ENCODE results near the gene BLOC1S3. TPM values are rescaled to one million over a fixed set of nuclear protein-coding genes. Genes with fewer than 3 reads are reported as not detected.
A peak's percentile ranks its signal among the peaks of the same experiment; 100 is the strongest.

Gene BLOC1S3
- total RNA-seq, 1 experiment from 2014 or later = 11.9 TPM

DNA sequence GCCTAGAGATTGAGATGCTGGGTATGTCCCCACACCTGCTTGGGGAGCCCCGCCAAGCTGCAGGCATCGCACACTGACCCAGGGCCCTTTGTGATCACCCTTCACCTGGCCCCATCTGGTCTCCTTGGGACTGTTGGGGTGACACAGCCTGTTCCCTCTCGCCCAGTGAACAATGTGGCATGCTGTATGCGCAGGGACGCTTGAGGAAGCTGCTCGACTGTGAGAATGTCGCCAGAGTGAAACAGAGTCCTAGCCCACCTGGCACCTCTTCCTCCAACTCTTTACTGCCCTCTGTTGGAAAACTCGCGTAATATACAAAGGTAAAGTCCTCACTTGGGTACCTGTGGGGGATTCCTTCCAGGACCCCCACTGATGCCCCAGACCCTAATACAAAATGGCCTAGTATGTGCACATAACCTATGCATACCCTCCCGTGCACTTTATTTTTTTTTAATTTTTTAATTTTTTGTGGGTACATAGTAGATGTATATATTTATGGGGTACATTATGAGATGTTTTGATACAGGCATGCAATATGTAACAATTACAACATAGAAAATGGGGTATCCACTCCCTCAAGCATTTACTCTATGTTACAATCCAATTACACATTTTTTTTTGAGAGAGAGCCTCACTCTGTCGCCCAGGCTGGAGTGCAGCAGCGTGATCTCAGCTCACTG lies 9.0 kb downstream of the BLOC1S3 start:
- CTCF ChIA-PET = interaction anchor here (0.6 kb wide), 1 partner anchor 33 kb away, joined by 4 read pairs; no protein-coding TSS in a partner anchor
- no peaks in the 10 kb centered on the region for H3K36me3 ChIP-seq (ENCODE audit: low read depth, low read length)
- H3K27me3 ChIP-seq (ENCODE audit: low read length) = no peaks in the 10 kb centered on the region
- POLR2A ChIA-PET (ENCODE audit: unreplicated experiment) = no interaction called here
- TF ChIP-seq, protein P1, sequence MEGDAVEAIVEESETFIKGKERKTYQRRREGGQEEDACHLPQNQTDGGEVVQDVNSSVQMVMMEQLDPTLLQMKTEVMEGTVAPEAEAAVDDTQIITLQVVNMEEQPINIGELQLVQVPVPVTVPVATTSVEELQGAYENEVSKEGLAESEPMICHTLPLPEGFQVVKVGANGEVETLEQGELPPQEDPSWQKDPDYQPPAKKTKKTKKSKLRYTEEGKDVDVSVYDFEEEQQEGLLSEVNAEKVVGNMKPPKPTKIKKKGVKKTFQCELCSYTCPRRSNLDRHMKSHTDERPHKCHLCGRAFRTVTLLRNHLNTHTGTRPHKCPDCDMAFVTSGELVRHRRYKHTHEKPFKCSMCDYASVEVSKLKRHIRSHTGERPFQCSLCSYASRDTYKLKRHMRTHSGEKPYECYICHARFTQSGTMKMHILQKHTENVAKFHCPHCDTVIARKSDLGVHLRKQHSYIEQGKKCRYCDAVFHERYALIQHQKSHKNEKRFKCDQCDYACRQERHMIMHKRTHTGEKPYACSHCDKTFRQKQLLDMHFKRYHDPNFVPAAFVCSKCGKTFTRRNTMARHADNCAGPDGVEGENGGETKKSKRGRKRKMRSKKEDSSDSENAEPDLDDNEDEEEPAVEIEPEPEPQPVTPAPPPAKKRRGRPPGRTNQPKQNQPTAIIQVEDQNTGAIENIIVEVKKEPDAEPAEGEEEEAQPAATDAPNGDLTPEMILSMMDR (conservative IDR thresholded peaks at IDR 0.05; ENCODE audit: low read depth, low read length) = peak; percentile 56
- no peak for TF ChIP-seq EZH2phosphoT487 (IDR thresholded peaks at IDR 0.05; ENCODE audit: borderline replicate concordance, low read length)
- DNase-seq (peak; percentile 14), ATAC-seq (no peak)
- H2AFZ ChIP-seq (ENCODE audit: low read length) = no peak overlapping the region
- no peak overlapping the region for H3K4me2 ChIP-seq (ENCODE audit: low read length)
- no peak overlapping the region for H3K27ac ChIP-seq (ENCODE audit: low read length)
- H3K9me2 ChIP-seq (replicated peaks; ENCODE audit: low read length) = no peaks in the 10 kb centered on the region
- H4K20me1 ChIP-seq (ENCODE audit: low read length) = no peaks in the 10 kb centered on the region
- no peak overlapping the region for H3K4me3 ChIP-seq (ENCODE audit: low read length)
- peaks cover 4% of the 10 kb centered on the region; the same call in 1 of the 2 replicates for H3K4me1 ChIP-seq (ENCODE audit: insufficient read depth, low read length)
- H3F3A ChIP-seq (ENCODE audit: low read length, unreplicated experiment) = no peaks in the 10 kb centered on the region
- intact Hi-C loops (cut with micrococcal nuclease) = no loop called here
- BruUV-seq (replicated peaks) = no TSS peak
- H3K9me3 ChIP-seq (ENCODE audit: low read length) = no peaks in the 10 kb centered on the region
- H3K9ac ChIP-seq (ENCODE audit: low read length) = no peak overlapping the region
- H3K79me2 ChIP-seq (ENCODE audit: low read length) = no peaks in the 10 kb centered on the region

DNA sequence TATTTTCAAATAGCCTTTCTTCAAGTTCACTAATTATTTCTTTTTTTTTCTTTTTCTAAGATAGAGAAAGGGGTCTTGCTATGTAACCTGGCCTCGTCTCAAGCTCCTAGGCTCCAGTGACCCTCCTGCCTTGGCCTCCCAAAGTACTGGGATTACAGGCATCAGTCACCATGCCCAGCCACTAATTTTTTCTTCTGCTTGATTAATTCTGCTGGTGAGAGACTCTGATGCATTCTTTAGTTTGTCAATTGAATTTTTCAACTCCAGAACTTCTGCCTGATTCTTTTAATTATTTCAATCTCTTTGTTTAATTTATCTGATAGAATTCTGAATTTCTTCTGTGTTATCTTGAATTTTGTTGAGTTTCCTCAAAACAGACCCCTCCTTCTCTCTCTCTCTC lies 11.4 kb downstream of the BLOC1S3 start:
- Histone ChIP-seq H3K4me3 (ENCODE audit: low read length) (no peak overlapping the region), H3K4me2 (ENCODE audit: low read length) (no peak overlapping the region), H3F3A (ENCODE audit: low read length, unreplicated experiment) (no peaks in the 10 kb centered on the region), H3K9me3 (ENCODE audit: low read length) (no peaks in the 10 kb centered on the region), H3K4me1 (ENCODE audit: insufficient read depth, low read length) (peaks cover 4% of the 10 kb centered on the region; the same call in 1 of the 2 replicates), H2AFZ (ENCODE audit: low read length) (no peak overlapping the region), H3K27me3 (ENCODE audit: low read length) (no peaks in the 10 kb centered on the region), H3K27ac (ENCODE audit: low read length) (no peak overlapping the region), H3K79me2 (ENCODE audit: low read length) (no peaks in the 10 kb centered on the region), H3K9ac (ENCODE audit: low read length) (no peak overlapping the region), H3K36me3 (ENCODE audit: low read depth, low read length) (no peaks in the 10 kb centered on the region), H4K20me1 (ENCODE audit: low read length) (no peaks in the 10 kb centered on the region), H3K9me2 (replicated peaks; ENCODE audit: low read length) (no peaks in the 10 kb centered on the region)
- no peak for ATAC-seq
- POLR2A ChIA-PET (ENCODE audit: unreplicated experiment) = no interaction called here
- intact Hi-C loops (cut with micrococcal nuclease) = no loop called here
- CTCF ChIA-PET = no interaction called here
- no TSS peak for BruUV-seq (replicated peaks)
- TF ChIP-seq EZH2 (IDR thresholded peaks at IDR 0.05; ENCODE audit: low read length, unreplicated experiment) = no peak
- TF ChIP-seq, protein P1 (conservative IDR thresholded peaks at IDR 0.05; ENCODE audit: low read depth, low read length) = no peak
- no peak for TF ChIP-seq EZH2phosphoT487 (IDR thresholded peaks at IDR 0.05; ENCODE audit: borderline replicate concordance, low read length)
- no peak for DNase-seq

DNA sequence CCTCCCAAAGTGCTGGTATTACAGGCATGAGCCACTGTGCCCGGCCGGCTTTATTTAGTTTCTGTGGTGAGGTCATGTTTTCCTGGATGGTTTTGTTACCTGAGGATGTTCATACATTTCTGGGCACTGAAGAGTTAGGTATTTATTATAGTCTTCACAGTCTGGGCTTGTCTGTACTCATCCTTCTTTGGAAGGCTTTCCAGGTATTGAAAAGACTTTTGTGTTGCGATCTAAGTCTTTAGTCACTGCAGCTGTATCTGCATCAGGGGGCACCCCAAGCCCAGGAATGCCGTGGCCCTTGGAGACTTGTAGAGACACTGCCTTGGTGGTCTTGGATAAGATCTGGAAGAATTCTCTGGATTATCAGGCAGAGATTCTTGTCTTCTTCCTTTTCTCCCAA lies 12.8 kb downstream of the BLOC1S3 start:
- Histone ChIP-seq H3K4me3 (ENCODE audit: low read length) (no peak overlapping the region), H3K36me3 (ENCODE audit: low read depth, low read length) (no peaks in the 10 kb centered on the region), H3K9ac (ENCODE audit: low read length) (no peak overlapping the region), H4K20me1 (ENCODE audit: low read length) (no peaks in the 10 kb centered on the region), H3K9me2 (replicated peaks; ENCODE audit: low read length) (no peaks in the 10 kb centered on the region), H3K79me2 (ENCODE audit: low read length) (no peaks in the 10 kb centered on the region), H3K4me2 (ENCODE audit: low read length) (no peak overlapping the region), H3K4me1 (ENCODE audit: insufficient read depth, low read length) (peaks cover 9% of the 10 kb centered on the region; the same call in 1 of the 2 replicates), H2AFZ (ENCODE audit: low read length) (no peak overlapping the region), H3K27ac (ENCODE audit: low read length) (no peak overlapping the region), H3K27me3 (ENCODE audit: low read length) (no peaks in the 10 kb centered on the region), H3F3A (ENCODE audit: low read length, unreplicated experiment) (no peaks in the 10 kb centered on the region), H3K9me3 (ENCODE audit: low read length) (no peaks in the 10 kb centered on the region)
- CTCF ChIA-PET = no interaction called here
- TF ChIP-seq EZH2phosphoT487 (IDR thresholded peaks at IDR 0.05; ENCODE audit: borderline replicate concordance, low read length) (no peak), EZH2 (IDR thresholded peaks at IDR 0.05; ENCODE audit: low read length, unreplicated experiment) (no peak)
- TF ChIP-seq, protein P1 (conservative IDR thresholded peaks at IDR 0.05; ENCODE audit: low read depth, low read length) = no peak
- ATAC-seq = no peak
- BruUV-seq (replicated peaks) = no TSS peak
- no peak for DNase-seq
- intact Hi-C loops (cut with micrococcal nuclease) = no loop called here
- POLR2A ChIA-PET (ENCODE audit: unreplicated experiment) = no interaction called here
